Stimulated activated CD4-positive, alpha-beta T cell treated with anti-CD3 and anti-CD28 coated beads, Interleukin-15, amount 100 ng/mL, for 48 hours (primary cell): ENCODE results near the gene USP25.
"Not testable (repeated sequence)": the region's sequence is repeated elsewhere in the genome, so short reads cannot be mapped to it uniquely, and the experiment has no call there.

Source experiments
- DNase-seq, 2 donors: peaks; one replicate each; pipeline ENCODE4 v3.0.0-alpha.2; 2020; ENCODE audit warnings: low read depth in 2 of 2

Gene USP25

DNA sequence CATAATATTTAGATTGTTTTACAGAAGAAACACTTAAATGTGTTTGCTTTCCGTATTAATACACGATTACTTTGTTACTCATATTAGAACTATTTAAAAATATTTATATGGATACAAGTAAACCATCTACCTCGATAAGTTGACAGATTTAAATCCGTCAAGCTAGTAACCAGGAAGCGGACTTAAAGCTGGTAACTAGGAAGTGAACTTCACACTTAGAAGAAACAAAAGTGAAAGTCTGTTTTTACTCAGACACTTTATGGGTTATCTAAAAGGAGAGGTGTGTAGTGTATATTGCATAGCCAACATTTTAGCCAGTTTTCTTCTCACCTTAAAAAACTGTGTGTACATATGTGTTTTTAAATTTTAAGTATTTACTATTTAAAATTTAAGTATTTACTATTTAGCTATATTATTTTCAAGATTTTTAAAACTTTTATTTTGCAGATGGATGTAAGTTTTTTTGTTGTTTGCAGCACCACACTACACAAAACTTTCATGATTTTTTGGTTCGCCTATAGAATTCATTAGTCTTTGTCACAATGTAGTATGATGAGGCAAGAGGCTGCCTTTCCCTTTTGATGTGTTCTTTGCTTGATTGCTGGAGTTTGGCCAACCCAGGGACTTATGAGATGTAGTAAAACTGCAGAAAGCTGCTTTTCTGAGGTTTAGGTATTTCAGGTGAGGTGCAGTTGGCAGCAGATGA is 2.7 kb downstream of the USP25 start:
- no peak for DNase-seq

- DNase-seq = no peak
Measured at GRCh38 chr21:15732996-15733329, 3.2 kb downstream of the USP25 start.

GRCh38 chr21:15735409-15735808 is 5.6 kb downstream of the USP25 start:
- no peak for DNase-seq

DNA sequence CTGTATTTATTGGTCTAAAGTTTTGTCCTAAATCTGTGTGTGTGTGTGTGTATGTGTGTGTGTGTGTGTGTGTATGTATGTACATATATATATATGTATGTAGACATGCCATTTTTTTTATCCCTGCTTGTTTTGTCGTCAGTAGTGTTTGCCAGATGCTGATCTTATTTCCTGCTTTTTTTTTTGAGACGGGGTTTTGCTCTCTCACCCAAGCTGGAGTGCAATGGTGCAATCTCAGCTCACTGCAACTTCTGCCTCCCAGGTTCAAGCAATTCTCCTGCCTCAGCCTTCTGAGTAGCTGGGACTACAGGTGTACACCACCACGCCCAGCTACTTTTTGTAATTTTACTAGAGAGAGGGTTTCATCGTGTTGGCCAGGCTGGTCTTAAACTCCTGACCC is 6.1 kb downstream of the USP25 start:
- DNase-seq = not testable (repeated sequence)

DNA sequence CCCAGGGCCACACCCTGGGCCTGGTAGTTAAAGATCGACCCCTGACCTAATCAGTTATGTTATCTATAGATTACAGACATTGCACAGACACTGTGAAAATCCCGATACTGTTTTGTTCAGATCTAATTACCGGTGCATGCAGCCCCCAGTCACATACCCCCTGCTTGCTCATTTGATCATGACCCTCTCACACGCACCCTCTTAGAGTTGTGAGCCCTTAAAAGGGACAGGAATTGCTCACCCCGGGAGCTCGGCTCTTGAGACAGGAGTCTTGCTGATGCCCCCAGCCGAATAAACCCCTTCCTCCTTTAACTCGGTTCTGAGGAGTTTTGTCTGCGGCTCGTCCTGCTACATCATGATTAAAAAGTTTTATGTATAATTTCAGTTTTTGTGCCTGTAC is 9.0 kb downstream of the USP25 start:
- not testable (repeated sequence) for DNase-seq

DNA sequence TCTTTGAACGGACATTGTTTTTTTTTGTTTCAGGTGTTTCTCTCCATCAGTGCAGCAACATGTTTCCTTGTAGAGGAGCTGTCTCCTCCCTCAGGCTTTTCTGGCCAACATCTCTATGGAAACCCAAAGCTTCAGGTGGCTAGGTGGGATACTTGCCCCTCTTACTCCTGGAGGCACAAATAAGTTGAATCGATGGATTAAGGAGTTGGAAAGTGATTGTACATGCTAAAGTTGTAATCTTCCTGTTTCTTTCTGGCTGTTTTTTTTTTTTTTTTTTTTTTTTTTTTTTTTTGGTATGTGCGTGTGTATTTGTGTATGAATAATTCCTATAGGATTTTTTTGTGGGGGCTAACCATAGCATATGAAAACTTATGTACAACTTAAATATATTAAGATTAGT is 10.6 kb downstream of the USP25 start:
- no peak for DNase-seq

DNA sequence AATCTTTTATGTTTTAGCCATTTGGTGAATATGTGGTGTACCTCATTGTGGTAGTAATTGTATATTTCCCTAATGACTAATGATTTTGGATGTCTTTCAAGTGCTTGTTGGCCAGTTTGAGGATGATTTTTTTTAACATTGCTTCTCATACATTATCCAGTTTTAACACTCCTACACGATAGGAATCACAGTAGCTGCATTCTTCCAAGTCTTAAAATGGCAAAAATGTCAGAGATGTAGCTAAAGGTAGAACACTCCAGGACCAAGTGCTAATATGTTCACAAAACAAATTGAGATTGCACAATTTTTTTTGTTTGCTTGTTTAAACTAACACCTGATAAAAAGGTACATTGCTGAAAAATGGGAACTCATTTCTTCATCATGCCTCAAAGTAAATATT is 11.7 kb downstream of the USP25 start:
- DNase-seq = no peak

- no peak for DNase-seq
Measured at GRCh38 chr21:15742052-15742670, 12.4 kb downstream of the USP25 start.

- no peak for DNase-seq
Measured at GRCh38 chr21:15742694-15743093, 12.9 kb downstream of the USP25 start.

DNA sequence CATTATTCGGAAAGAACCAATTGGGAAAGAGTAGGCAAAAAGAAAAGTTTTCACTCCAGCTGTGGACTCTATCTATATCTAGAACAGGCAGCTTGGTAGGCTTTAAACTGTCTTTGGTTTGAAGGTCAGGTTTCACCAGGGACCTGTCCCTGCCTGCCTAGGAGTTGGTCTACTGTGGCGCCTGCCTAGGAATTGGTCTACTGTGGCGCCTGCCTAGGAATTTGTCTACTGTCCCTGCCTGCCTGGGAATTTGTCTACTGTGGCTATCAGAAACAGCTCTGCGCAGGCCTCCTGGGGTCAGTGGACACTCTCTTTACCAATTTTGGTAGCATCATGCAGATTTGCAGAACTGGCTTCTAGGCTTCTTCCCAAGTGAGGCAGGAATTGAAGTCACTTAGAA is 13.8 kb downstream of the USP25 start:
- DNase-seq = no peak

- DNase-seq = no peak
Measured at GRCh38 chr21:15744926-15745325, 15.1 kb downstream of the USP25 start.

- DNase-seq = no peak
Measured at GRCh38 chr21:15748586-15748985, 18.8 kb downstream of the USP25 start.

DNA sequence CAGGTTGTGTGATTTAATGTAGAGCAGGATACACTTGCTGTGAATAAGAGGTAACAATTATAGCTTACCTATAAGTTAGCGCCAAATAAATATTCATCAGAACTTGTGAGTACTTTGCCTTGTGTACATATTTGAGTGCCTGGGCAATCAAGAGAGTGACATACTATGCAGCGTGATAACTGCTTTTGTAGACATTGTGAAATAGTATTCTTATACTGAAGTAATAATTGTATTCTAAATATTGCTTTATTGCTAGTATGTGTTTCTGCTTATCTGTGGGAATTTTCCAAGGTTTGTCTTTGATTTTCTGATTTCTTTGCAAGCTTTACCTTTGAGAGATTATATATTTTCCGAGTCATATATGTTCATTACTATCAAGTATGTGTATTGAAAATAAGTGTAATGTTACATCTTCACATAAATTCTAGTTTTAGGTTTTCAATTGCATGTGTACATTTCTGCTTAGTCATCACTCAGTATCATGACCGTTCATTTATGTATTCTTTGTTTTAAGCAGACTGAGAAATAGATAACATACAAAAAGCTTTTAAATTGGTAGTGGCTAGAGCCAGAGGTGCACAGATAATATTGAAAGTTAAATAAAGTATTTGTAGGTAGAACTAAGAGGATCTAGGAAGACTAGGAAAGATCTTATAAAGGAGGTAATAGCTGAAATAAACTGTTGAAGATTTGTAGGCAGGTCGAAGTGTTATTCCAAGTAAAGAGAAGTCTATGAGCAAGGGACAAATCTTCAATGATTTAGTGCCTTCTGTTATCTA is 19.5 kb downstream of the USP25 start:
- DNase-seq = no peak

- DNase-seq = no peak
Measured at GRCh38 chr21:15749861-15750159, 20.0 kb downstream of the USP25 start.

GRCh38 chr21:15751037-15751436 is 21.3 kb downstream of the USP25 start:
- no peak for DNase-seq

GRCh38 chr21:15751546-15751945 is 21.8 kb downstream of the USP25 start:
- DNase-seq = no peak

DNA sequence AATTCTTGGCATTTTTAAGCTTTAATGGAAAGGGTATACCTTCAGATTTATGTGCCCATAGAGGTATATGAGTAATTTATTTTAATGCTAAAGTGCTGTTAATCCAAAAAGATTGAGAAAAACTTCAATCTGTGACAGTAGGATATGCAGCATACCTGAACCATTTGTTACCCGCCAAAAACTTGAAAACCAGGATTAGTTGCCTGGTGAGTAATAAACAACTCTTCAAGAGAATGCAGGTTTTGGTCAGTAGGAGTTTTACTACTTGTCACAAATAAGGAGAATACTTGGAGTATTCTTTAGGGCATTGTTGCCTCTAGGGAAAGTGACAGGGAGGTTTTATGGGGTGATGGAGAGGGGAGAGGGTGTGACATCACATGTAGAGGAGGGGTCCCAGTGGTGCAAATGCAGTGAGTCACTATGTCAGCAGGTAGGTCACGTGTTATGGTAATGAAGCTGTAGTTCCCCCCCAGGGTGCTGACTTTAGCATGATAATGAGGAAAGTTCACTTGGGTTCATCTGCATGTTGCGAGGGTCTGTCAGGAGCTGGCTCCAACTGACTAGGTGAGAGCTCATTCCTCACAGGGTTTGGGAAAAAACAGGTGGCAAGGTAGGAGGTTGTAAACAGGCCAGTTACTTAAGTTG is 23.1 kb downstream of the USP25 start:
- no peak for DNase-seq

DNA sequence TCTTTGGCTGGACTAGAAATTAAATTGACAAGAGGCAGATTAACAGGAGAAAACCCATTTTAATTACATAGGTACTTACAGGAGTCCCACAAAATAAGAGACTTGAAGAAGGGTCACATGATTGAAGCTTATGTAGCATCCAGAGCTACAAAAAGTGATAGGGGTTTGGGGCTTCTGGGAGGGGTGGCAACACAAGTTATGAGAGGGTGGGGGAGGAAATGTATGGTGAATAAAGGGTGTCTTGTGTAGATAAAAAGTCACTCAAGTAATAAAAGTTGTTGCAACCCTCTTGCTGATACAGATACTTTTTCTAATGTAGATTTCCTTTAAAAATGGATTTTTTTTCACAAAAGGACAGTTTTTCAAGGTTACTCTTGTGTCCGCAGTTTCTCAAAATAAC is 24.0 kb downstream of the USP25 start:
- no peak for DNase-seq

GRCh38 chr21:15754640-15755039 is 24.9 kb downstream of the USP25 start:
- DNase-seq = no peak

- DNase-seq = no peak
Measured at GRCh38 chr21:15755125-15755524, 25.3 kb downstream of the USP25 start.

DNA sequence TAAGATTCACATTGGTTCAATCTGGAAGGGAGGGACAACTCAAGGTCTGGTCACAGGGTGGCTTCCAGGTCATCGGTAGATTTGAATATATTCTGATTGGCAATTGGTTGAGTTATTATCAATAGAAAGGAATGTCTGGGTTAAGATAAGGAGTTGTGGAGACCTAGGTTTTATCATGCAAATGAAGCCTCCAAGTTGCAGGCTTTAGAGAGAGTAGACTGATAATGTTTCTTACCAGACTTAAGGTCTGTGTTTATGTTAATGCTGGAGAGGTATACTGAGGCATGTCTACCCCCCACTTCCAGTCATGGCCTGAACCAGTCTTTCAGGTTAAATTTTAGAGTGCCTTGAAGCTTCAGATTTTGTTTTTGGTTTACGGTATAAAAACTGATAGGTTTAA is 29.7 kb downstream of the USP25 start:
- DNase-seq = no peak

DNA sequence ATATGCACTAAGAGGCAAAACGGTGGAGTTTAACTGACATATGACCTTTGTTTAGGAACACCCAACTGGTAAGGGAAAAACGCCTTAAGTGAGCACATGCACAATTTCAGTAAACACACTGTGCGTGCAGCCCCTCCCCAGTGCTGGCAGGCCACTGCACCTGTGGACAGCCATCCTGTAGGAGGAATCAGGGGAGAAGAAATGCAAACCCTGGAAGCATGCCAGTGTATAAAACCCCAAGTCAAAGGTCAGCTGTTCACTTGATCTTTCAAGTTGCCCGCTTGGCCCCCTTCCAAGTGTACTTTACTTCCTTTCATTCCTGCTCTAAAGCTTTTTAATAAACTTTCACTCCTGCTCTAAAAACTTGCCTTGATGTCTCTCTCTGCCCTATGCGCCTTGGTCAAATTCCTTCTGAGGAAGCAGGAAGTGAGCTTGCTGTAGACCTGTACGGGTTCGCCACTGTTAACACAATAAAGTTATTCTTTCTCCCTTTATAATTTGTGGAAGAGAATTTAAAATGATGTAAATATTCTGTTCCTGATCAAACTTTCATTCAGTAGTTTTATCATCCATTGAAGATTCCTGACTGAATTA is 31.8 kb downstream of the USP25 start:
- DNase-seq = no peak
